GM21737 (cell line): Measurements from ENCODE around the gene DNAJC13.

Experiments used
- ATAC-seq: cut with Tn5 transposase; IDR thresholded peaks from one replicate; pipeline ENCODE4 v1.9.1; 2021; ENCODE audit warnings: mild to moderate bottlenecking, moderate library complexity; ENCODE audit not compliant: unreplicated experiment

Gene DNAJC13

GRCh38 chr3:132570016-132570415 is 152.7 kb downstream of the DNAJC13 start:
- ATAC-seq: no peak

GRCh38 chr3:132573797-132574211 is 156.5 kb downstream of the DNAJC13 start:
- no peak for ATAC-seq

GRCh38 chr3:132587401-132587800 is 170.1 kb downstream of the DNAJC13 start:
- no peak for ATAC-seq
